ENCODE results near the gene CDCP2.

CDCP2 gene

DNA sequence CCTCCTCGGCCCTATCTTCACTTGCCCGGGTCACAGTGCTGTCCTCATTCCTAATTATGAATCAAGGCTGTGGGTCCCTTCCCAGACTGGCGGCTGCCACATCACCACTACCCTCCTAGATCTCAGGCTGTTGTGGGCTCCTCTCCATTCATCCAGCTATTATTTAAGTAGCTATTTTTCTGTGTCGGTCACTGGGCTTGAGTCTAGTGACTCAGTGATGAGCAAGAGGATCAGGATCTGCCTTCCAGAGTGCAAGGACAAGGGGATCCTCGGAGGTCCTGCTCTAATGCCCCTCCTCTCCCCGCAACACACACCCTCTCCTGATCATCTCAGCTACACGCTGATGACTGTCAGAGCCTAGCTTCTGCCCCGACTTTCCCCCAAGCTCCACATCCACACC, 34.1 kb downstream of the CDCP2 start:
- Histone ChIP-seq H3K27ac (ENCODE audit: low read depth, low read length) (no peak overlapping the region), H3K4me2 (ENCODE audit: low read length) (no peak overlapping the region), H3K4me3 (ENCODE audit: low read length) (no peak overlapping the region), H3K36me3 (ENCODE audit: control insufficient read depth, low read length) (no peaks in the 10 kb centered on the region), H3K9me3 (ENCODE audit: control insufficient read depth, insufficient read depth, low read length) (no peaks in the 10 kb centered on the region), H3K79me2 (ENCODE audit: control insufficient read depth, low read length) (no peaks in the 10 kb centered on the region), H3K27me3 (ENCODE audit: control insufficient read depth, low read length) (peaks cover 5% of the 10 kb centered on the region; the same call in 1 of the 2 replicates), H4K20me1 (ENCODE audit: control insufficient read depth, insufficient read depth, low read depth, low read length) (no peaks in the 10 kb centered on the region), H3K9me2 (replicated peaks; ENCODE audit: control insufficient read depth, low read length) (no peaks in the 10 kb centered on the region), H3K4me1 (ENCODE audit: control insufficient read depth, low read length) (no peaks in the 10 kb centered on the region), H3F3A (ENCODE audit: control insufficient read depth, insufficient read depth) (no peaks in the 10 kb centered on the region)
- TF ChIP-seq EZH2phosphoT487 (IDR thresholded peaks at IDR 0.05; ENCODE audit: borderline replicate concordance, low read length) (no peak), CTCF (IDR thresholded peaks at IDR 0.05; ENCODE audit: low read depth, low read length, poor library complexity, severe bottlenecking) (no peak)

DNA sequence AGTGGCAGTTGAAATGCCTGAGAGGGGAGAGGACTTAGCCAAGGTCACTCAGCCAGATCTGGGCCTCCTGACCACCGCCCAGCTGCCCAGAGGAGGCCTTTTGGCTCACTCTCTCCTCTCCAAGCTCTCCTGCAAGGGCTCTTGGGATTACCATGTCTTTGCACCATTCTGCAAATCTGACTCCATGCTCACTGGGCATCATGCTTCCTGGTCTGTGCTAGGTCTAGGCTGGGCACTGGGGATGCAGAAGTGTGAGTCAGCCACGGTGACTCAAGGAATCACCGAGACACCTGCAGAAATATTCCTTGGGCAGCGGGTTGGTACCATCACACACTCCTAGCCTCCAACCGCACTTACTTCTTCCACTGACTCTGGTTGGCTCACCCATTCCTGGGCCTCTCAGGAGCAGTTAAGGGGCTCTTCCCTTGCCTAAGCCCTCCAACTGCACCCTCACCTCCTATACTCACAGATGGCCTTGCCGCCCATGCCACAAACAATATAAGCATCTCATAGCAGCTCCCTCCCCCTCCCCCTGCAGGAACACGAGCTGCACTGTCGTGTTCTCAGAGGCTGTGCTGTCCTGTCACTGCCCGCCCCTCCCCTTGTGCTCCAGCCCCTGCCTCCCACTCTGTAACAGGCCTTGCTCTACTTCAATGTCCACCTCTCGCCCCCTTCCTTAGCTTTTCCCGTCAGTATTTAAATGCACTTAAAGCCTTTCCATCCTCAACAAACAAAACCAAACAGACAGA, 34.8 kb downstream of the CDCP2 start:
- Histone ChIP-seq H3K4me1 (ENCODE audit: control insufficient read depth, low read length) (no peaks in the 10 kb centered on the region), H3K4me2 (ENCODE audit: low read length) (no peak overlapping the region), H3K4me3 (ENCODE audit: low read length) (no peak overlapping the region), H4K20me1 (ENCODE audit: control insufficient read depth, insufficient read depth, low read depth, low read length) (no peaks in the 10 kb centered on the region), H3K9me2 (replicated peaks; ENCODE audit: control insufficient read depth, low read length) (no peaks in the 10 kb centered on the region), H3K27me3 (ENCODE audit: control insufficient read depth, low read length) (peaks cover 5% of the 10 kb centered on the region; the same call in 1 of the 2 replicates), H3K9me3 (ENCODE audit: control insufficient read depth, insufficient read depth, low read length) (no peaks in the 10 kb centered on the region), H3K79me2 (ENCODE audit: control insufficient read depth, low read length) (no peaks in the 10 kb centered on the region), H3F3A (ENCODE audit: control insufficient read depth, insufficient read depth) (no peaks in the 10 kb centered on the region), H3K36me3 (ENCODE audit: control insufficient read depth, low read length) (no peaks in the 10 kb centered on the region), H3K27ac (ENCODE audit: low read depth, low read length) (no peak overlapping the region)
- TF ChIP-seq EZH2phosphoT487 (IDR thresholded peaks at IDR 0.05; ENCODE audit: borderline replicate concordance, low read length) (no peak), CTCF (IDR thresholded peaks at IDR 0.05; ENCODE audit: low read depth, low read length, poor library complexity, severe bottlenecking) (no peak)

GRCh38 chr1:54115520-54115919, 37.3 kb downstream of the CDCP2 start:
- H3K27me3 ChIP-seq (ENCODE audit: control insufficient read depth, low read length): no peaks in the 10 kb centered on the region
- no peaks in the 10 kb centered on the region for H3F3A ChIP-seq (ENCODE audit: control insufficient read depth, insufficient read depth)
- H3K4me2 ChIP-seq (ENCODE audit: low read length): no peak overlapping the region
- no peak overlapping the region for H3K4me3 ChIP-seq (ENCODE audit: low read length)
- H3K9me2 ChIP-seq (replicated peaks; ENCODE audit: control insufficient read depth, low read length): no peaks in the 10 kb centered on the region
- H4K20me1 ChIP-seq (ENCODE audit: control insufficient read depth, insufficient read depth, low read depth, low read length): no peaks in the 10 kb centered on the region
- no peaks in the 10 kb centered on the region for H3K9me3 ChIP-seq (ENCODE audit: control insufficient read depth, insufficient read depth, low read length)
- no peak for TF ChIP-seq CTCF (IDR thresholded peaks at IDR 0.05; ENCODE audit: low read depth, low read length, poor library complexity, severe bottlenecking)
- TF ChIP-seq EZH2phosphoT487 (IDR thresholded peaks at IDR 0.05; ENCODE audit: borderline replicate concordance, low read length): no peak
- H3K79me2 ChIP-seq (ENCODE audit: control insufficient read depth, low read length): no peaks in the 10 kb centered on the region
- no peaks in the 10 kb centered on the region for H3K36me3 ChIP-seq (ENCODE audit: control insufficient read depth, low read length)
- H3K4me1 ChIP-seq (ENCODE audit: control insufficient read depth, low read length): no peaks in the 10 kb centered on the region
- H3K27ac ChIP-seq (ENCODE audit: low read depth, low read length): no peak overlapping the region
